Astrocyte of the spinal cord (primary cell): ENCODE measurements around the gene PTPN12.
"Not testable (repeated sequence)": the region's sequence is repeated elsewhere in the genome, so short reads cannot be mapped to it uniquely, and the experiment has no call there.

ENCODE experiments used
- DNase-seq: peaks from one replicate; pipeline ENCODE4 v3.0.0; 2011; ENCODE audit warnings: low read depth, low spot score
- H3K4me3 ChIP-seq: 2 replicates; pipeline ENCODE4 v1.5.1; 2011; ENCODE audit warnings: low read depth, mild to moderate bottlenecking, low read length, moderate library complexity
- CTCF ChIP-seq: IDR thresholded peaks from 2 replicates; pipeline ENCODE4 v1.5.1; 2012; ENCODE audit warnings: low read depth, mild to moderate bottlenecking, low read length, inconsistent platforms
- in situ Hi-C: cut with HindIII; loops from 2 replicates; pipeline ENCODE4 v1.10.0; 2017; ENCODE audit warnings: low sequenced_read_pairs

The PTPN12 gene

GRCh38 chr7:77506899-77507298 is 30.2 kb upstream of the PTPN12 start:
- in situ Hi-C loops = no loop called here

GRCh38 chr7:77513002-77513670 is 24.0 kb upstream of the PTPN12 start:
- DNase-seq, H3K4me3 ChIP-seq, in situ Hi-C loops: not testable (repeated sequence)

More at GRCh38 chr7:77506899-77507298, 30.2 kb upstream of the PTPN12 start:
- DNase-seq = no peak
- TF ChIP-seq CTCF = no peak
- H3K4me3 ChIP-seq = no peak overlapping the region

GRCh38 chr7:77516085-77516484 is 21.0 kb upstream of the PTPN12 start:
- no peak for TF ChIP-seq CTCF
- DNase-seq = no peak
- in situ Hi-C loops = no loop called here
- no peak overlapping the region for H3K4me3 ChIP-seq

GRCh38 chr7:77520261-77520660 is 16.8 kb upstream of the PTPN12 start:
- TF ChIP-seq CTCF = no peak
- DNase-seq = no peak
- H3K4me3 ChIP-seq = no peak overlapping the region
- in situ Hi-C loops = no loop called here

- not testable (repeated sequence) for H3K4me3 ChIP-seq
Observed at GRCh38 chr7:77521537-77521936, 15.6 kb upstream of the PTPN12 start.

GRCh38 chr7:77524731-77525130 is 12.4 kb upstream of the PTPN12 start:
- no peak for DNase-seq
- TF ChIP-seq CTCF = no peak
- no peak overlapping the region for H3K4me3 ChIP-seq
- in situ Hi-C loops = no loop called here

More at GRCh38 chr7:77521537-77521936, 15.6 kb upstream of the PTPN12 start:
- in situ Hi-C loops, DNase-seq: not testable (repeated sequence)

- no peak for DNase-seq
- TF ChIP-seq CTCF = no peak
- in situ Hi-C loops = no loop called here
- no peak overlapping the region for H3K4me3 ChIP-seq
Observed at GRCh38 chr7:77525231-77525630, 11.9 kb upstream of the PTPN12 start.

GRCh38 chr7:77528368-77528767 is 8.7 kb upstream of the PTPN12 start:
- TF ChIP-seq CTCF = no peak
- no peak for DNase-seq
- in situ Hi-C loops = no loop called here
- H3K4me3 ChIP-seq = no peak overlapping the region
